GM21360 (cell line): ENCODE data around the gene SLC25A51.
"Not testable (repeated sequence)": the region's sequence is repeated elsewhere in the genome, so short reads cannot be mapped to it uniquely, and the experiment has no call there.

Experiments
- ATAC-seq: cut with Tn5 transposase; IDR thresholded peaks from one replicate; pipeline ENCODE4 v1.9.1; 2021; ENCODE audit warnings: mild to moderate bottlenecking, moderate library complexity; ENCODE audit not compliant: unreplicated experiment

The SLC25A51 gene

DNA sequence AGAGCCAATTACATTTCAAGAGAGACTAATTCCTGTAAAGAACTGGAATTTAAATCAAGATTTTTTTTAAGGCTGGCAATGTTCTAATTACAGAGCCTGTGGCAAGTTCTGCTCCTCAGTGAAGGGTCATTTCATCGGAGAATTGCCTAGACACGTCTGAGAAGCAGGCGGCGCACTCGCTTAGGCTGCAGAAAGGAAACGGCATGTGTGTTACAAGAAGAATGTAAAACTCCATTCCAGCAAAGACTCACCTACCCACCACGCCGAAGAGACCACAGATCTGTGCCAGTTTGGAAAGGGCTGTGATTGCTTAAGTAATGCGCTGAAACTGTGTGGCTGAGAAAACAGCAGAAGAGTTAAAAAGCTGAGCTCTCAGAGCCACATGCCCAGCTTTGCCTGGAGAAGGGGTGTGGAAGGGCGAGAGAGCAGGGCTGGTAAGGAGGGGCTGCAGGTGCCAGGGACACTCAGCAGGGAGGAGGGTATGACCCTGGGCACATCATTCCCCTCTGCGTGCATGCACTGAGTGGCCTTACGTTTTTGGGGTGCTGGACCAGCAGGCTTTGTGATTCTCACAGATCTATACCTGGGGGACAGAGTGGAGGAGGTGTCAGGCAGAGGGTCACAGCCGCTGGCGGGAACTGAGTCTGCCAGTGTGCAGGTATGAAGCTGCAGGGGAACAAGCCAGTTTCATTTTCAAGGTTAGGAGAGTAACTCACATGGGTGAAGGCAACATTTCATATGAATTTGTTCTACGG is 17.8 kb upstream of the SLC25A51 start:
- no peak for ATAC-seq

DNA sequence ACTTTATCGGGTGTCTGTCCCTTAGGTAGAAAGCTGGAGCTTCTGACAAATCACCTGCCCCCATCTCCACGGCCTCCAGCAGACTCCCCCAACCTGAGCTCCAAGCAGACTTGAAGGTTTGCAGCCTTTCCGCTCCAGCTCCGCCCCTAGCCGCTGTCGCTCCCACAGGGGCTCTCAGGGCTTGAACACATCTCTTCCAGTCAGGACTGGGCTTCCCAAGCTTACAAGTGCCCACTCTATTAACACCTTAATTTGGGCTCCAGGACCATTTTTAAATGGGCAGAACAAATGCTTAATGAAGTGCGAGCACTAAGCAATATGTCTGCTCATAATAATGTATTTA is 17.2 kb upstream of the SLC25A51 start:
- ATAC-seq, result no peak

- peak; percentile 72 for ATAC-seq
Observed at GRCh38 chr9:37920471-37921167, 16.7 kb upstream of the SLC25A51 start.

DNA sequence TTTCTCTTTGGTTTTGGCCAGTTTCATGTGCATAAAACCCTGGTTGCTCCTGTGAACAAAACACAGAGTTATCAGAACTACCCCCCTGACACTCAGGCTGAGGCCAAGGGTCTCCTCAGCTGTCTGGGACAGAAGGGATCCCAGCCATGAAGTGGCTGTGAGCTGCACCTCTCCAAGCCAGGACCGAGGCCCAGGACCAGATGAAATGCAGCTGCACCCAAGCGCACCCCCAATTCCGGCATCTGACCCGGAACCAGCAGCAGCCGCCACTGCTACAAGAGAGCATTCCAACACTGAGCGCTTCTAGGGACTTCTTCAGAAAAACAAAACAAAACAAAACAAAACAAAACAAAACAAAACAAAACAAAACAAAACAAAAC is 16.0 kb upstream of the SLC25A51 start:
- ATAC-seq, result no peak

DNA sequence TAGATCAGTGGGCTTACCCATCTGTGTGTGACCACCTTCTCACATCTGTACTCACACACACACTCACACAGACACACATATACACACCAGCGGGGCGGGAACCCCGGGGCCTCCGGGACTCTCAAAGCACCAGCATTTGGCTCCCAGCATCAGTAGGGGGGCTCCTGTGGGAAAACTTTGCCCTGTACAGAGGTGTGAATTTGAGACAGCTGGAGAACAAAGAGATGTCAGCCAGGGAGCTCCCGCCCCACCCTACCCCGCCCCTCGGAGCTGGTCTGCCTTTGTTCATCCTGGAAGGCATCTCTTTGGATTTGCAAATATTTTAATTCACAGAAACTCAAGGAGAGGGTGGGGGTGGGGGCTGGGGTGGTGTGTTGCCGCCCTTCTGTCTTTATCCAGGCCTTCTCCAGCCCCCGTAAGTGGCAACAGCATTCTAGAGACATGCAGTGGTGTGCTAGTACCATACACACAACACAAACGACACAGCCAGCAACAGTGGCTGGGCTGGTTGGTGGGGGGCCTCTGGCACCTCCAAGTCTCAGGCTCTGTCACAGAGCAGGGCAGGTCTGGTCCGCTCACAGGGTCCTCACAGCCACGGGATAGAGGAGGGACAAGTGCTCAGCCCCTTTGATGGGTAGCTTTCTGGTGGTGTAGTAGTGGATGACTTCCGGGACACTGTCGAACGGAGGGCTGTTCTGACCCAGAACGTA is 15.5 kb upstream of the SLC25A51 start:
- no peak for ATAC-seq

DNA sequence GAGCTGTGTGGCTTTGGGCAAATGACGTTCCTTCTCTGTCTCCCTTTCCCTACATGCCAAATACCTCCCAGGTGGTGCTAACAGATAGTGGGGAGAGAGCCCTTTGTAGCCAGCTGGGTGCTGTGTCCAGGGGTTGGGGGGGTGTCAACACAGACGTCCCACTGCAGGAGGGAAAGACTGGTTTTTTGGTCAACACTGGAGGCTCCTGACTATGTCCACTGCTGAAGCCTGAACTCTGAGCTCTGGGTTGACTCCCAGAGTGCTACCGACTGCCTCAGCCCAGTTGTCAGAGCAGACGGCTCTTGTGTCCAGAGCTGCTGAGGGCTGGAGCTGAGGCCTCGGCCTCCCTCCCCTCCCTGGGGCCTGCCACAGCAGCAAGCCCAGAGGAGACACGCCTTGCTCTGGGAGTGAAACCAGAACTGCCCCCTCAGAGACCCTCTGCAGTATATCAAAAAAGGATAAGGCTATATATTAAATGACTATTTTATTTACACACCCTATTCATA is 14.8 kb upstream of the SLC25A51 start:
- no peak for ATAC-seq

GRCh38 chr9:37917801-37918664 is 14.1 kb upstream of the SLC25A51 start:
- ATAC-seq, result no peak

DNA sequence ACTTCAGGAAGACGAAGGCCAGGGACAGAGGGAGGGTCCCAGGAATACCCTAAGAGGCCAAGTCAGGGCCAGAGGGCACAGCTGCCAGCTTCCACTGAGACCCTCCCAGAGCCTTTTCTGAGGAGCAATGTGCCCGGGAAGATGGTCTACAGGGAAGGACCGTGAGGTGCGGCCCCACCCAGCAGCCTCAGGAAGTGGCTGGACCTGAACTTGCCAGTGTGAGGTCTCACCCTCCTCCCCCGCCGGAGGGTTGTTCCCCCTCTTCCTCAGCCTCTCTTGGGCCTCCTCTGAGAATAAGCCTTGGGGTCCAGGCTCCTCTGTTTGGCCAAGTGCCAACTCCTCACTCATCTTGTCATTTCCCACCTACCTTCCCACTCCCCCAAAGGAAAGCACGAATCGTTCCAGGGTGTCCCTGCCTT is 13.4 kb upstream of the SLC25A51 start:
- no peak for ATAC-seq

GRCh38 chr9:37916471-37917312 is 12.8 kb upstream of the SLC25A51 start:
- no peak for ATAC-seq

GRCh38 chr9:37915911-37916470 is 12.1 kb upstream of the SLC25A51 start:
- no peak for ATAC-seq

GRCh38 chr9:37914701-37915358 is 10.9 kb upstream of the SLC25A51 start:
- ATAC-seq, result no peak

- ATAC-seq, result no peak
Observed at GRCh38 chr9:37914154-37914551, 10.2 kb upstream of the SLC25A51 start.

- ATAC-seq, result peak; percentile 80
Observed at GRCh38 chr9:37913480-37914153, 9.7 kb upstream of the SLC25A51 start.

GRCh38 chr9:37911271-37911681 is 7.3 kb upstream of the SLC25A51 start:
- ATAC-seq, result no peak

- ATAC-seq, result no peak
Observed at GRCh38 chr9:37910271-37910670, 6.3 kb upstream of the SLC25A51 start.

DNA sequence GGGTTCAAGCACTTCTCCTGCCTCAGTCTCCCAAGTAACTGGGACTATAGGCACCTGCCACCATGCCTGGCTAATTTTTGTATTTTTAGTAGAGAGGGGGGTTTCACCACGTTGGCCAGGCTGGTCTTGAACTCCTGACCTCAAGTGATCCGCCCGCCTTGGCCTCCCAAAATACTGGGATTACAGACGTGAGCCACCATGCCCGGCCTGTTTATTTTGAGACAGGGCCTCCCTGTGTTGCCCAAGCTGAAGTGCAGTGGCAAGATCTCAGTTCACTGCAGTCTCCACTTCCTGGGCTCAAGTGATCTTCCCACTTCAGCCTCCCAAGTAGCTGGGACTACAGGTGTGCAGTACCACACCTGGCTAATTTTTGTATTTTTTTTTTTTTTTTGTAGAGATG is 5.9 kb upstream of the SLC25A51 start:
- not testable (repeated sequence) for ATAC-seq

DNA sequence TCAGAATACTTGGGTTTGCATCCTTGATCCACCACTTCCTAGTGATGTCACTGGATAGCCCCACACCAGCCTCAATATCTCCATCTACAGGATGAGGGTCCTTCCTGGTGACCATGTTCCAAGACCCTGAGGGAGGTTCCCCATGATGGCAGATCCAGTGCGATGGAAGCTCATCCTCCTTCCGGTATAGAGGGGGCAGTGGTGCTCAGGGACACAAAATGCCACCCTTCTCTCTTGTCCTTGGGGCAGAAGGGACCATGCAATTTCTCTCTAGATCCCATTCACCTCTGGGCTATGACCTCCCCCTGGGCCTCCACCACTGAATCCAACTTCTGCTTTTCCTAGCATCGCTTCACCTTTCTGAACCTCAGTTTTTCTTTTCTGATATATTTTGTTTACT is 5.4 kb upstream of the SLC25A51 start:
- ATAC-seq, result no peak

DNA sequence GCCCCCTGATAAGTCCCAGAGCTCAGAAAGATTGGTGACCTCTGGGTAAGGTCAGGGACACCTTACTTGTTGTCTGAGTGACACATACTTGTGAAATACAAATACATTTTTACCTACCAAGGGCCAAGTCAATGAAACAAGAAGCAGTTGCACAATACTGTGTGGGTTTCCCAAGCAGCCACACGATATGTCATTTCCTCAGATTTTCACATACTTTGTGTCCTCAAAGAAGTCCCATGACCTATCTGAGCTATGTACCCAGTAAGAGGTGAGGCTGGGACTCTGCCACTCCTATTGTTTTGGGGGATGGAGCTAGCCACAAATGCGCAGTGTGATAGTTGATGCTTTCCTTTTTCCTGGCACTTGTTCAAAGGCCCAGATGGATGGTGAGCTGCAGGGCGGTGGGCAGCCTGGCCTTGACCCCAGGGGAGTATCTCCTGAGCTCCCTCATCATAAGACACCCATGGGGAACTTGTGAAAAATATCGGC is 4.8 kb upstream of the SLC25A51 start:
- ATAC-seq, result no peak
